ENCODE data around the gene GNAT2.

- TF ChIP-seq CTBP1 (IDR thresholded peaks at IDR 0.05; ENCODE audit: borderline replicate concordance) (no peak), FOXM1 (IDR thresholded peaks at IDR 0.05; ENCODE audit: borderline replicate concordance) (no peak), BHLHE40 (IDR thresholded peaks at IDR 0.05; ENCODE audit: borderline replicate concordance) (no peak), TARDBP (IDR thresholded peaks at IDR 0.05) (no peak), LEF1 (IDR thresholded peaks at IDR 0.05; ENCODE audit: borderline replicate concordance) (no peak), FOXA1 (IDR thresholded peaks at IDR 0.05) (no peak), PKNOX1 (IDR thresholded peaks at IDR 0.05) (no peak), FOXK2 (IDR thresholded peaks at IDR 0.05) (no peak), NFRKB (IDR thresholded peaks at IDR 0.05) (no peak), HDGF (IDR thresholded peaks at IDR 0.05; ENCODE audit: borderline replicate concordance) (no peak), ELF4 (IDR thresholded peaks at IDR 0.05) (no peak), SP1 (IDR thresholded peaks at IDR 0.05) (no peak)
Observed at GRCh38 chr1:109559995-109560394, 59.4 kb downstream of the GNAT2 start.
